Measurements from ENCODE around the gene PRKD3.

DNA sequence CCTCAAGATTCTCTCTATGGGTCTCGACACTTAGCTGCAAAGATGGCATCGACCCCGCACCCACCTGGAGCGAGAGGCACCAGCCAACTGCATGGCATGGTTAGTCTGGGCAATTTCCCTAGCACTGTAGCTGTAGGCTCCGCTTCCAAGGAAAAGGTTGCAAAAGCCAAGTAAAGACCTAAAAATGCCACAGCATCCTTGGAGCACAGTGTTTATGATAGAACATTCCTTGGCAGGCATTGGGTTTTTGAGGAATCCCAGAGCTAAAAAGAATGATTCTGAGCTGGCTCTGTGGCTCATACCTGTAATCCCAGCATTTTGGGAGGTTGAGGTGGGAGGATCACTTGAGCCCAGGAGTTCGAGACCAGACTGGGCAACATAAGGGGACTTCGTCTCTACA is 42.7 kb upstream of the PRKD3 start:
- TF ChIP-seq CTCF (conservative IDR thresholded peaks at IDR 0.05; ENCODE audit: low read depth, low read length), result no peak
- TF ChIP-seq EZH2 (IDR thresholded peaks at IDR 0.05; ENCODE audit: low read length, unreplicated experiment), result no peak
- no peak for TF ChIP-seq EZH2phosphoT487 (IDR thresholded peaks at IDR 0.05; ENCODE audit: borderline replicate concordance, low read length)
